Stimulated activated CD4-positive, alpha-beta T cell treated with anti-CD3 and anti-CD28 coated beads, Interleukin-15, amount 100 ng/mL, for 48 hours (primary cell): Measurements from ENCODE around the gene PIP5K1C.
"Not testable (repeated sequence)": the region's sequence is repeated elsewhere in the genome, so short reads cannot be mapped to it uniquely, and the experiment has no call there.

Experiments
- DNase-seq, 2 donors: peaks; one replicate each; pipeline ENCODE4 v3.0.0-alpha.2; 2020; ENCODE audit warnings: low read depth in 2 of 2

The PIP5K1C gene

GRCh38 chr19:3674784-3675543 lies 25.3 kb downstream of the PIP5K1C start:
- no peak for DNase-seq

- DNase-seq: no peak
Measured at GRCh38 chr19:3673506-3674439, 26.5 kb downstream of the PIP5K1C start.

- DNase-seq: no peak
Measured at GRCh38 chr19:3672993-3673392, 27.3 kb downstream of the PIP5K1C start.

GRCh38 chr19:3672575-3672948 lies 27.7 kb downstream of the PIP5K1C start:
- no peak for DNase-seq

- DNase-seq: peak in 1 of 2 donors; percentile 33
Measured at GRCh38 chr19:3671680-3672574, 28.3 kb downstream of the PIP5K1C start.

GRCh38 chr19:3670796-3671679 lies 29.2 kb downstream of the PIP5K1C start:
- DNase-seq: peak in 1 of 2 donors; percentile 23

- no peak for DNase-seq
Measured at GRCh38 chr19:3669947-3670795, 30.1 kb downstream of the PIP5K1C start.

- DNase-seq: no peak
Measured at GRCh38 chr19:3669082-3669946, 31.0 kb downstream of the PIP5K1C start.

GRCh38 chr19:3668331-3669081 lies 31.8 kb downstream of the PIP5K1C start:
- no peak for DNase-seq

GRCh38 chr19:3667766-3668165 lies 32.5 kb downstream of the PIP5K1C start:
- no peak for DNase-seq

- DNase-seq: no peak
Measured at GRCh38 chr19:3667037-3667638, 33.1 kb downstream of the PIP5K1C start.

GRCh38 chr19:3666545-3666856 lies 33.8 kb downstream of the PIP5K1C start:
- DNase-seq: not testable (repeated sequence)

GRCh38 chr19:3665681-3666544 lies 34.4 kb downstream of the PIP5K1C start:
- DNase-seq: peak; percentile 30 to 65

- no peak for DNase-seq
Measured at GRCh38 chr19:3664879-3665642, 35.2 kb downstream of the PIP5K1C start.

- DNase-seq: no peak
Measured at GRCh38 chr19:3663838-3664237, 36.4 kb downstream of the PIP5K1C start.
